ENCODE results near the gene CORIN. TPM values are rescaled to one million over a fixed set of nuclear protein-coding genes. Genes with fewer than 3 reads are reported as not detected.

Gene CORIN
- total and polyA plus RNA-seq, 7 donors, result under 0.01 to 2.5 (median 0.34) TPM

DNA sequence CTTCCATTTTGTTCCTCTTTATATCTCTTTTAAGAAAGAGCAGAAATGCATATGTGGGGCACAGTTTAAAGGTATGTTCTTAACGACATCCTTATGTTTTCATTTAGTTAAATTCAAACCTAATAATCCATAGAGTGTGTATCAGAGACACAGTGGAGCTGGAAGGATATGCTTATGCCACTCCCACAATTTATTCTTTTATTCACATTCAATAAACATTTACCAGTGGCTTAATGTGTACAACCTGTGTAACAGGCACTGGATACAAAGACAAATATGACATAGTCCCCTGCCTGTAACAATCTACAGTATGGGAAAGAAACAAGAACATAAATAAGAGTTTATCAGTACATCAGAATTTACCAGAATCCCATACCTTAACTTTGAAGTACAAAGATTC lies 22.4 kb upstream of the CORIN start:
- peaks cover 0 to 6% (median 0%) of the 10 kb centered on the region in 4 donors for H3K36me3 ChIP-seq
- peaks cover 0 to 12% (median 0%) of the 10 kb centered on the region in 4 donors for H3K4me1 ChIP-seq
- no peak for DNase-seq
- no peak overlapping the region for H3K4me3 ChIP-seq
- TF ChIP-seq EP300 (IDR thresholded peaks at IDR 0.05) (no peak), POLR2AphosphoS5 (IDR thresholded peaks at IDR 0.05) (no peak), POLR2A (IDR thresholded peaks at IDR 0.05) (no peak), CTCF (IDR thresholded peaks at IDR 0.05) (no peak)
- intact Hi-C loops (cut with DNase I), result no loop called here
- 14 to 70% methylated on average over 1 of the region's 1 CpG for WGBS, 2 donors
- no peaks in the 10 kb centered on the region for H3K9me3 ChIP-seq
- H3K27ac ChIP-seq, result no peak overlapping the region
- no peaks in the 10 kb centered on the region for H3K27me3 ChIP-seq

DNA sequence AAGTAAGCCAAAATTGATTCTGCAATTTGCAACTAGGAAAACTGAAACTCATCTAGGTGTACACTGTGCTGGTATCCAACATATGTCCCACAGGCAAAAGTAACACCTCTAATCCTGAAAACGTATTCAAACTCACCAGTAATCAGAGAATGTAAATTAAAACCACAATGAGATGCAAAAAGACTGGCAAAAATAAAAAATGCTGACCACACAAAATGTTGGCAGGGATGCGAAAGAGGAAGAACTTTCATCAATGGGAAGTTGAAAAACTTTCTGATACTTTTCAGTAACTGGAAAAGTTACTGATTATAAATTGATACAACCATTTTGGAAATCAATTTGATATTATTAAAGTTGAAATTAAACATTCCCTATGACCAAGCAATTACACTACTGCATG lies 20.1 kb upstream of the CORIN start:
- TF ChIP-seq POLR2AphosphoS5 (IDR thresholded peaks at IDR 0.05) (no peak), CTCF (IDR thresholded peaks at IDR 0.05) (no peak), POLR2A (IDR thresholded peaks at IDR 0.05) (no peak), EP300 (IDR thresholded peaks at IDR 0.05) (no peak)
- Histone ChIP-seq H3K27ac (no peak overlapping the region), H3K4me3 (no peak overlapping the region), H3K27me3 (no peaks in the 10 kb centered on the region), H3K4me1 (peaks cover 0 to 12% (median 1%) of the 10 kb centered on the region in 4 donors), H3K9me3 (no peaks in the 10 kb centered on the region), H3K36me3 (peaks cover 0 to 12% (median 0%) of the 10 kb centered on the region in 4 donors)
- 82 to 93% methylated on average over 2 of the region's 2 CpGs for WGBS, 2 donors
- DNase-seq, result no peak
- intact Hi-C loops (cut with DNase I), result no loop called here

GRCh38 chr4:47856713-47857112 lies 18.8 kb upstream of the CORIN start:
- Histone ChIP-seq H3K27ac (peak overlapping the region in 1 of 4 donors; percentile 52), H3K27me3 (no peaks in the 10 kb centered on the region), H3K4me3 (no peak overlapping the region), H3K9me3 (no peaks in the 10 kb centered on the region), H3K36me3 (peaks cover 0 to 12% (median 0%) of the 10 kb centered on the region in 4 donors), H3K4me1 (peaks cover 0 to 12% (median 3%) of the 10 kb centered on the region in 4 donors)
- DNase-seq, result no peak
- intact Hi-C loops (cut with DNase I), result no loop called here
- WGBS, 2 donors, result 95 to 97% methylated on average over 1 of the region's 1 CpG
- TF ChIP-seq POLR2AphosphoS5 (IDR thresholded peaks at IDR 0.05), result no peak
- TF ChIP-seq EP300 (IDR thresholded peaks at IDR 0.05), result no peak
- TF ChIP-seq POLR2A (IDR thresholded peaks at IDR 0.05), result no peak
- TF ChIP-seq CTCF (IDR thresholded peaks at IDR 0.05), result no peak

- DNase-seq, result no peak
- intact Hi-C loops (cut with DNase I), result no loop called here
- peaks cover 0 to 17% (median 1%) of the 10 kb centered on the region in 4 donors for H3K36me3 ChIP-seq
Observed at GRCh38 chr4:47855350-47855749, 17.5 kb upstream of the CORIN start.

More at GRCh38 chr4:47855350-47855749, 17.5 kb upstream of the CORIN start:
- Histone ChIP-seq H3K9me3 (no peaks in the 10 kb centered on the region), H3K4me1 (peaks cover 0 to 12% (median 3%) of the 10 kb centered on the region in 4 donors), H3K27ac (no peak overlapping the region), H3K4me3 (no peak overlapping the region), H3K27me3 (no peaks in the 10 kb centered on the region)
- no peak for TF ChIP-seq POLR2AphosphoS5 (IDR thresholded peaks at IDR 0.05)
- TF ChIP-seq EP300 (IDR thresholded peaks at IDR 0.05), result no peak
- no peak for TF ChIP-seq CTCF (IDR thresholded peaks at IDR 0.05)
- TF ChIP-seq POLR2A (IDR thresholded peaks at IDR 0.05), result no peak
- 93 to 97% methylated on average over 2 of the region's 2 CpGs for WGBS, 2 donors
